GM12872 (cell line): Measurements from ENCODE around the gene NR2F2.

Experiments used
- CTCF ChIP-seq: IDR thresholded peaks from 3 replicates; pipeline ENCODE4 v1.5.1; 2011; ENCODE audit warnings: low read depth, mild to moderate bottlenecking, low read length, moderate library complexity; ENCODE audit not compliant: insufficient read depth

Gene NR2F2

GRCh38 chr15:96337365-96338023, 7.0 kb downstream of the NR2F2 start:
- no peak for TF ChIP-seq CTCF

GRCh38 chr15:96338074-96338765, 7.7 kb downstream of the NR2F2 start:
- TF ChIP-seq CTCF = no peak

- TF ChIP-seq CTCF = no peak
Measured at GRCh38 chr15:96338766-96339618, 8.5 kb downstream of the NR2F2 start.

GRCh38 chr15:96339619-96340347, 9.3 kb downstream of the NR2F2 start:
- no peak for TF ChIP-seq CTCF

GRCh38 chr15:96340348-96340597, 9.8 kb downstream of the NR2F2 start:
- no peak for TF ChIP-seq CTCF

- no peak for TF ChIP-seq CTCF
Measured at GRCh38 chr15:96340598-96341512, 10.4 kb downstream of the NR2F2 start.
